ENCODE results near the gene PHF21B. TPM values are rescaled to one million over a fixed set of nuclear protein-coding genes. Genes with fewer than 3 reads are reported as not detected.

PHF21B gene
- total and polyA plus RNA-seq, 2 donors (not counting 3 experiments of a cell fraction or from before 2014, with no cell fraction given): not detected

- no peak overlapping the region for H3K9ac ChIP-seq (replicated peaks; ENCODE audit: extremely low read depth, insufficient read depth, low read length)
- H3K36me3 ChIP-seq (ENCODE audit: control insufficient read depth in 2 of 2, extremely low read depth in 1 of 2, insufficient read depth in 2 of 2, low read length in 2 of 2): no peaks in the 10 kb centered on the region
- no peak overlapping the region for H2AFZ ChIP-seq (ENCODE audit: low read depth, low read length)
- H3K4me3 ChIP-seq (replicated peaks in 1 of 3; ENCODE audit: insufficient read depth in 1 of 3, low read depth in 1 of 3, low read length in 3 of 3): no peak overlapping the region
- no peaks in the 10 kb centered on the region for H3K79me2 ChIP-seq (ENCODE audit: control insufficient read depth, insufficient read depth, low read length)
- no peaks in the 10 kb centered on the region for H3K27me3 ChIP-seq (ENCODE audit: control insufficient read depth in 2 of 2, insufficient read depth in 2 of 2, low read length in 2 of 2)
- DNase-seq (ENCODE audit: low read depth, low spot score) (no peak), FAIRE-seq (no peak)
- POLR2A ChIA-PET: no interaction called here
- BruUV-seq (replicated peaks): no TSS peak
- no peak overlapping the region for H3K27ac ChIP-seq (ENCODE audit: insufficient read depth, low read depth, low read length)
- peaks cover 3% of the 10 kb centered on the region for H3K9me3 ChIP-seq (replicated peaks; ENCODE audit: control insufficient read depth, insufficient read depth, low read length)
- H3K9me1 ChIP-seq (replicated peaks; ENCODE audit: control insufficient read depth, extremely low read depth, insufficient read depth, low read length): no peaks in the 10 kb centered on the region
- intact Hi-C loops (cut with micrococcal nuclease) (no loop called here), dilution Hi-C loops (cut with MboI; ENCODE audit: extremely low pct_ligation_motif_present, low sequenced_read_pairs) (no loop called here)
- H4K20me1 ChIP-seq (replicated peaks; ENCODE audit: control insufficient read depth, extremely low read depth, insufficient read depth, low read length): no peaks in the 10 kb centered on the region
- H3K4me2 ChIP-seq (ENCODE audit: insufficient read depth, low read length): no peak overlapping the region
- no peak for TF ChIP-seq FOS (IDR thresholded peaks at IDR 0.05; ENCODE audit: borderline replicate concordance, insufficient read depth, low read length)
- H3K4me1 ChIP-seq (ENCODE audit: control insufficient read depth, extremely low read depth, insufficient read depth, low read length): no peaks in the 10 kb centered on the region
- CTCF ChIA-PET: no interaction called here
These were observed 126.8 kb downstream of the PHF21B start for GRCh38 chr22:44883011-44883421.

GRCh38 chr22:44882226-44882905 is 127.4 kb downstream of the PHF21B start:
- TF ChIP-seq EZH2 (IDR thresholded peaks at IDR 0.05; ENCODE audit: borderline replicate concordance, low read depth, low read length, severe bottlenecking): no peak
- TF ChIP-seq MYC (IDR thresholded peaks at IDR 0.05; ENCODE audit: low read depth, low read length): no peak
- no peak for TF ChIP-seq CTCF (IDR thresholded peaks at IDR 0.05; ENCODE audit: extremely low read depth in 1 of 2, insufficient read depth in 1 of 2, low read depth in 1 of 2, low read length in 2 of 2)
- TF ChIP-seq JUN (IDR thresholded peaks at IDR 0.05; ENCODE audit: borderline replicate concordance, insufficient read depth, insufficient read length, low read depth): no peak
- TF ChIP-seq POLR2AphosphoS5 (IDR thresholded peaks at IDR 0.05; ENCODE audit: insufficient read depth, low read depth, low read length): no peak
- TF ChIP-seq POLR2A (IDR thresholded peaks at IDR 0.05; ENCODE audit: low read depth, low read length): no peak
- TF ChIP-seq GATA2 (IDR thresholded peaks at IDR 0.05; ENCODE audit: insufficient read depth, insufficient read length, low read depth, low read length): no peak
- no peak for TF ChIP-seq FOS (IDR thresholded peaks at IDR 0.05; ENCODE audit: borderline replicate concordance, insufficient read depth, low read length)
- no peak for TF ChIP-seq MAX (IDR thresholded peaks at IDR 0.05; ENCODE audit: insufficient read depth, insufficient read length)
- no peak overlapping the region for H3K4me3 ChIP-seq (replicated peaks in 1 of 3; ENCODE audit: insufficient read depth in 1 of 3, low read depth in 1 of 3, low read length in 3 of 3)
- H2AFZ ChIP-seq (ENCODE audit: low read depth, low read length): no peak overlapping the region
- ChIA-PET CTCF (no interaction called here), POLR2A (no interaction called here)
- no peak for FAIRE-seq
- peaks cover 3% of the 10 kb centered on the region for H3K9me3 ChIP-seq (replicated peaks; ENCODE audit: control insufficient read depth, insufficient read depth, low read length)
- no peaks in the 10 kb centered on the region for H3K4me1 ChIP-seq (ENCODE audit: control insufficient read depth, extremely low read depth, insufficient read depth, low read length)
- H3K4me2 ChIP-seq (ENCODE audit: insufficient read depth, low read length): no peak overlapping the region
- no peak for DNase-seq (ENCODE audit: low read depth, low spot score)
- H3K9ac ChIP-seq (replicated peaks; ENCODE audit: extremely low read depth, insufficient read depth, low read length): no peak overlapping the region
- intact Hi-C loops (cut with micrococcal nuclease): no loop called here
- dilution Hi-C loops (cut with MboI; ENCODE audit: extremely low pct_ligation_motif_present, low sequenced_read_pairs): no loop called here
- no peak overlapping the region for H3K27ac ChIP-seq (ENCODE audit: insufficient read depth, low read depth, low read length)
- H3K36me3 ChIP-seq (ENCODE audit: control insufficient read depth in 2 of 2, extremely low read depth in 1 of 2, insufficient read depth in 2 of 2, low read length in 2 of 2): no peaks in the 10 kb centered on the region
- BruUV-seq (replicated peaks): no TSS peak
- H3K27me3 ChIP-seq (ENCODE audit: control insufficient read depth in 2 of 2, insufficient read depth in 2 of 2, low read length in 2 of 2): no peaks in the 10 kb centered on the region
- no peaks in the 10 kb centered on the region for H4K20me1 ChIP-seq (replicated peaks; ENCODE audit: control insufficient read depth, extremely low read depth, insufficient read depth, low read length)
- H3K79me2 ChIP-seq (ENCODE audit: control insufficient read depth, insufficient read depth, low read length): no peaks in the 10 kb centered on the region
- H3K9me1 ChIP-seq (replicated peaks; ENCODE audit: control insufficient read depth, extremely low read depth, insufficient read depth, low read length): no peaks in the 10 kb centered on the region
